Measurements from ENCODE around the gene PDZK1IP1. TPM values are rescaled to one million over a fixed set of nuclear protein-coding genes. Genes with fewer than 3 reads are reported as not detected.

Gene PDZK1IP1, protein sequence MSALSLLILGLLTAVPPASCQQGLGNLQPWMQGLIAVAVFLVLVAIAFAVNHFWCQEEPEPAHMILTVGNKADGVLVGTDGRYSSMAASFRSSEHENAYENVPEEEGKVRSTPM
- total RNA-seq, result 10 to 100 TPM in 1 of 2 donors, 1 to 10 TPM in 1; 3.1 to 10.6 TPM

DNA sequence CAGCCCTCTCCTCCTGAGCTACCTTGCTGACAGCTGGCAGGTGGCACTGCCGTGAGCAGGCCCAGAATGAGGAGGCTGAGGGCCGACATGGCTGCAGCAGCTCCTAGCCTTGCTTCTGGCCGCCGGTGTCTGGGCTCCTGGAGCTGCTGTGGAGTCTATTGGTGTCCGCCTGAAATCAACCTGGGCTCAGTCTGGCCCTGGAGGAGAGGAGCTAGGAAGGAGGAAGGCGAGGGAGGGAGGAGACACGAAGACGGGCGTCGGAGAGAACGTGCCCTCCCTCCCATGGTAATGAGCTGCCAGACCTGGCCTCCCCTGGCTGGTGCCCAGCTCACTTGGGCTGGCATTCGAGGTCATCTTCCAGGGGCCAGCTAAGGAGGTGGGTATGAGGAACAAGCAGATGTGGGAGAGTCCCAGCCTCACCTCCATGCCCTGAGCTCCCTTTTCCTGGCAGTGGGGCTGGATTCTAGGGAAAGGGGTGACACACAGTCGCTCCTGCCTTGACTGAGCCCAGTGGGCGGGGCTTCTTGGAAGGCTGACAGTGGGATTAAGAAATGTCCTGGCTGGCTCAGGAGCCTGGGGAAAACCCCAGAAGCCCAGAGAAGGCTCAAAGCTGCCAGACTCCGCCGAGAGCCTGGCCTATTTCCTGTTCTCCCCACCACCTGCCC, at the start of gene PDZK1IP1:
PDZK1IP1 (minus strand) TSS at position 193 of the 665 bp plus-strand sequence; CDS start at position 89, 104 bp downstream.
- Histone ChIP-seq H3K4me1 (peaks cover 0 to 26% of the 10 kb centered on the region in 2 donors), H3K27me3 (no peaks in the 10 kb centered on the region), H3K9me3 (no peaks in the 10 kb centered on the region), H3K4me3 (no peak within 1 kb of the TSS), H3K27ac (no peak within 1 kb of the TSS), H3K36me3 (no peaks in the 10 kb centered on the region)
- DNase-seq (ENCODE audit: low spot score), result peak; percentile 94
- TF ChIP-seq, protein P1, sequence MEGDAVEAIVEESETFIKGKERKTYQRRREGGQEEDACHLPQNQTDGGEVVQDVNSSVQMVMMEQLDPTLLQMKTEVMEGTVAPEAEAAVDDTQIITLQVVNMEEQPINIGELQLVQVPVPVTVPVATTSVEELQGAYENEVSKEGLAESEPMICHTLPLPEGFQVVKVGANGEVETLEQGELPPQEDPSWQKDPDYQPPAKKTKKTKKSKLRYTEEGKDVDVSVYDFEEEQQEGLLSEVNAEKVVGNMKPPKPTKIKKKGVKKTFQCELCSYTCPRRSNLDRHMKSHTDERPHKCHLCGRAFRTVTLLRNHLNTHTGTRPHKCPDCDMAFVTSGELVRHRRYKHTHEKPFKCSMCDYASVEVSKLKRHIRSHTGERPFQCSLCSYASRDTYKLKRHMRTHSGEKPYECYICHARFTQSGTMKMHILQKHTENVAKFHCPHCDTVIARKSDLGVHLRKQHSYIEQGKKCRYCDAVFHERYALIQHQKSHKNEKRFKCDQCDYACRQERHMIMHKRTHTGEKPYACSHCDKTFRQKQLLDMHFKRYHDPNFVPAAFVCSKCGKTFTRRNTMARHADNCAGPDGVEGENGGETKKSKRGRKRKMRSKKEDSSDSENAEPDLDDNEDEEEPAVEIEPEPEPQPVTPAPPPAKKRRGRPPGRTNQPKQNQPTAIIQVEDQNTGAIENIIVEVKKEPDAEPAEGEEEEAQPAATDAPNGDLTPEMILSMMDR (IDR thresholded peaks at IDR 0.05), result no peak

DNA sequence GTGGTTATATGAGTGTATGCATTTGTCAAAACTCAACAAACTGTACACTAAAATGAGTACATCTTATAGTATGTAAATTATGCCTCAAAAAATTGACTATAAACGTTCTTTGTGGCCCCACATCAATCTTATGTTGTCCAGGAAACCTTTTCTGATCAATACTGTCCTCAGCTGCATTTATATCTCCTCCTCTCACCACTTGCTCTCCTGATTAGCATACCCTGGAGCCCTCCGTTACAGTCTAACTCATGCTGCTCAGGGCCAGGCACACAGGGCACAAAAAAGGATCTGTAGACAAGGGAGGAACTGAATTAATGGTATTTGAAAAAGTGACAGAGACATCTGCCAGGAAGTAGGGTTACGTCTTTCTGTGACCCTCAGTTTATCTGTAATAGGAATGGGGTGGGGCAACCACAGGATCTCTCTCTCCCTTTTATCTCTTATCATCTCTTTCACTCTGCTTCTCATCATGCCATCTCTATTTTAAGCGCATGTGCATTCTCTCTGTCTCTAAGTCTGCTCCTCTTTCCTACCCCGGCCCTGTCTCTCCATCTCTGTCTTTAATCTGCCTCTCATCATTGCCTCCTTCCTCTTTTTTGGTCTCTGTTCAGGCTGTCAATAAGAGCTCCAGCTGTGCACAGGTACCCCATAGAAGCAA, 49.2 kb upstream of the PDZK1IP1 start:
- Histone ChIP-seq H3K9me3 (no peaks in the 10 kb centered on the region), H3K36me3 (no peaks in the 10 kb centered on the region), H3K27me3 (no peaks in the 10 kb centered on the region), H3K4me1 (peaks cover 0 to 14% of the 10 kb centered on the region in 2 donors), H3K27ac (no peak overlapping the region), H3K4me3 (no peak overlapping the region)
- TF ChIP-seq, protein P1 (IDR thresholded peaks at IDR 0.05), result no peak
- DNase-seq (ENCODE audit: low spot score), result peak; percentile 21

DNA sequence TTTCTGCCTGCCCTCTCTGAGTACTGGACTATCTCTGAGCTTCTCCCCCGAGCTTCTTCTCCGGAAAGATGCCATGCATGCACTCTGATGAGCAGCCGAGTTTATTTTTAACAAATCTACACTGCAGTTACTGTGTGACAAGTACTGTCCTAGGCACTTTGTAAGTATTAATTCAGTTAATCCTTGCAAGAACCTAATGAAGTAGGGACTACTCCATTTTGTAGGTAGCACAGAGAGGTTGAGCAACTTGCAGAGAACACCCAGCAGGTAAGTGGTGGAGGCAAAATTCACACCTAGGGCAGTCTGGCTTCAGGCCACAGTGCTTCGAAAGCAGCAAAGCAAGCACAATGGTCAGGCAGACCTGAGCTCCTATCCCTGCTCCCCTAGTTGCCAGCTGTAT, 46.0 kb upstream of the PDZK1IP1 start:
- Histone ChIP-seq H3K36me3 (no peaks in the 10 kb centered on the region), H3K27ac (peak overlapping the region in 1 of 2 donors; percentile 36), H3K27me3 (peaks cover 9 to 20% of the 10 kb centered on the region in 2 donors), H3K4me1 (peaks cover 0 to 32% of the 10 kb centered on the region in 2 donors), H3K4me3 (no peak overlapping the region), H3K9me3 (no peaks in the 10 kb centered on the region)
- DNase-seq (ENCODE audit: low spot score), result no peak
- TF ChIP-seq, protein P1 (IDR thresholded peaks at IDR 0.05), result no peak

DNA sequence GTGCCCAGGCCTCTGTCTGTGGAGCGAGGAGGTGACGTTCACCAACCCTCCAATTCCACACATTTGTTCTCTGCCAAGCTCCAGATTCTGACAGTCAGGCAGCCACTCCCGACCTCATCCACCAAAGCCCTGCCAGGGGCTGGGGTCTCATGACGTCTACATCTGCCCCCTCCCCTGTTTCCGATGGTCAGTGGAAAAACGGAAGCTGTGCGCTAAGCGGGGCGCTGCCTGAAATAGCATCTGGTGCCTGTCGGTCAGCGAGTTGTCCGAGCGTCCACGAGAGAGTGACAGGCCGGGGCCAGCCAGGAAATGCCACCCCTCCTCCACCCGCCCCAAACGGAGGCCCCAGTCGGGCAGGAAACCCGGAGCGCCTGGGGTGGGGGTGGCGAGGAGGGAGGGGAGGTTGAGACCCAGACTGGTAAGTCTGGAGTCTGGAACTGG, 45.4 kb upstream of the PDZK1IP1 start:
- Histone ChIP-seq H3K4me3 (peak overlapping the region in 1 of 2 donors; percentile 15), H3K27ac (peak overlapping the region; percentile 20 to 36), H3K27me3 (peaks cover 13 to 25% of the 10 kb centered on the region in 2 donors), H3K36me3 (no peaks in the 10 kb centered on the region), H3K4me1 (peaks cover 0 to 34% of the 10 kb centered on the region in 2 donors), H3K9me3 (no peaks in the 10 kb centered on the region)
- TF ChIP-seq, protein P1 (IDR thresholded peaks at IDR 0.05), result no peak
- no peak for DNase-seq (ENCODE audit: low spot score)

DNA sequence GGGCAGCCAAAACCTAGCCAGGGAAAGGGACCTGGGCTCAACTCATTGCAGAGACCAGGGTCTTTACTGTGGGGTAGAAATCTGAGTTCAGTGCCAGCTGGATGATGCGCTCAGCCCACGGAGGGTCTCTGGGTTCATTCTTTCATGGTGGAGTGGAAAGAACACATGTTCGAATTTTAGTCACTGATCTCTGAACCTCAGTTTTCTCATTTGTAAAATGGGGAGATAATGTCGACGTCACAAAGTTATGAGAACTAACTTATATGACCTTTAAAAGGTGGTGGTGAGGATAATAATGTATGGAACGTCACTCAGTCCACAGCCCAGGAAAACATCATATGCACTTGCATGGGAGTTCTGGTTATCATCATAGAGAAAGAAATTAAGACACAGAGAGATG, 43.4 kb upstream of the PDZK1IP1 start:
- H3K27ac ChIP-seq, result no peak overlapping the region
- no peaks in the 10 kb centered on the region for H3K9me3 ChIP-seq
- DNase-seq (ENCODE audit: low spot score), result no peak
- TF ChIP-seq, protein P1 (IDR thresholded peaks at IDR 0.05), result no peak
- no peaks in the 10 kb centered on the region for H3K36me3 ChIP-seq
- peaks cover 19 to 45% of the 10 kb centered on the region in 2 donors for H3K27me3 ChIP-seq
- H3K4me1 ChIP-seq, result peaks cover 0 to 39% of the 10 kb centered on the region in 2 donors
- no peak overlapping the region for H3K4me3 ChIP-seq
